Measurements from ENCODE around the gene STX18.
A peak's percentile ranks its signal among the peaks of the same experiment; 100 is the strongest.

The STX18 gene

DNA sequence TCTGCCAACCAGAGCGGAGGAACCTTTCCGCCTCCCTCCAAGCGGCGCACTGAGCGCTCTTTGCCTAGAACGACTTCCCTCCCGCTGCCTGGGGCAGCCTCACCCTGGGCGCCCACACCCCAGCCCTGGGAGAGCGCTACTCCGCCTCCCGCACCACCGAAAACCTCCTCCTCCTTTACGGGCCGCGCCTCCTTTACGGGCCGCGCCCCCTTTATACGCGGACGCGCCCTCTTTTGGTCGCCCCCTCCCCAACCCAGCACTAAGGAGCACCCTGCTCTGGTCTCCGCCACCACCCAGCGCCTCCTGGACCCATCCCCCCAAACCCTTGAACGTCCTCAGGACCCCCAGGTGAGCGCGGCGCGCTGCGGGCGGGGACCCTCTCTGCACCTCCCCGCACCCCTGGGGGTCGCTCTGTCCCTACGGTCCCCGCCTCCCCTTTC, 155.5 kb downstream of the STX18 start:
- Histone ChIP-seq H4K91ac (ENCODE audit: low read depth, low read length) (peak overlapping the region; percentile 78), H4K8ac (ENCODE audit: low read depth, low read length) (peak overlapping the region; percentile 67), H2BK12ac (ENCODE audit: low read length) (peak overlapping the region; percentile 3), H3K79me1 (ENCODE audit: low read length) (peaks cover 15% of the 10 kb centered on the region), H3K27me3 (ENCODE audit: insufficient read depth, low read length) (peaks cover 26% of the 10 kb centered on the region), H3K27ac (ENCODE audit: low read depth, low read length) (no peak overlapping the region), H2BK5ac (ENCODE audit: low read depth, low read length, poor library complexity) (no peak overlapping the region), H3K14ac (ENCODE audit: low read length) (peak overlapping the region; percentile 21), H3K9me3 (ENCODE audit: insufficient read depth, low read depth, low read length) (peaks cover 2% of the 10 kb centered on the region), H3K4me2 (ENCODE audit: low read length) (peak overlapping the region; percentile 69), H3K4me1 (ENCODE audit: control insufficient read depth in 1 of 2, insufficient read depth in 2 of 2, low read length in 2 of 2) (peaks cover 14 to 15% of the 10 kb centered on the region in 2 experiments), H3K23ac (ENCODE audit: low read length) (no peak overlapping the region), H3K4ac (ENCODE audit: low read depth, low read length) (no peak overlapping the region), H3K79me2 (ENCODE audit: control insufficient read depth, insufficient read depth, low read length, poor library complexity) (peaks cover 4% of the 10 kb centered on the region), H3K36me3 (ENCODE audit: control insufficient read depth in 1 of 2, insufficient read depth in 2 of 2, low read length in 2 of 2) (peaks cover under 1 to 8% of the 10 kb centered on the region in 2 experiments), H2BK120ac (ENCODE audit: insufficient read depth, low read length, poor library complexity) (peak overlapping the region; percentile 35), H4K12ac (ENCODE audit: low read depth, low read length) (peak overlapping the region; percentile 23), H3K9ac (ENCODE audit: low read length) (peak overlapping the region; percentile 1), H3K18ac (ENCODE audit: low read length) (no peak overlapping the region), H3K4me3 (ENCODE audit: low read depth, low read length) (peak overlapping the region; percentile 79), H2AK5ac (ENCODE audit: low read length) (no peak overlapping the region), H2AFZ (ENCODE audit: insufficient read depth, low read length, poor library complexity) (peak overlapping the region; percentile 48)
- DNase-seq: peak in 1 of 2 donors; percentile 14
- no CpG with 5 or more reads among the region's 36 CpGs for WGBS (ENCODE audit: extremely low coverage, insufficient coverage, insufficient read length)

GRCh38 chr4:4385729-4386295, 156.0 kb downstream of the STX18 start:
- no peak overlapping the region for H2BK12ac ChIP-seq (ENCODE audit: low read length)
- H4K8ac ChIP-seq (ENCODE audit: low read depth, low read length): no peak overlapping the region
- no peak overlapping the region for H2AK5ac ChIP-seq (ENCODE audit: low read length)
- peaks cover 26% of the 10 kb centered on the region for H3K27me3 ChIP-seq (ENCODE audit: insufficient read depth, low read length)
- H2BK120ac ChIP-seq (ENCODE audit: insufficient read depth, low read length, poor library complexity): no peak overlapping the region
- WGBS (ENCODE audit: extremely low coverage, insufficient coverage, insufficient read length): no CpG with 5 or more reads among the region's 38 CpGs
- H4K12ac ChIP-seq (ENCODE audit: low read depth, low read length): no peak overlapping the region
- no peak overlapping the region for H4K91ac ChIP-seq (ENCODE audit: low read depth, low read length)
- peak overlapping the region; percentile 79 for H3K4me3 ChIP-seq (ENCODE audit: low read depth, low read length)
- peaks cover 2% of the 10 kb centered on the region for H3K9me3 ChIP-seq (ENCODE audit: insufficient read depth, low read depth, low read length)
- peaks cover 15% of the 10 kb centered on the region for H3K79me1 ChIP-seq (ENCODE audit: low read length)
- H3K14ac ChIP-seq (ENCODE audit: low read length): no peak overlapping the region
- H3K27ac ChIP-seq (ENCODE audit: low read depth, low read length): no peak overlapping the region
- peak overlapping the region; percentile 48 for H2AFZ ChIP-seq (ENCODE audit: insufficient read depth, low read length, poor library complexity)
- H3K79me2 ChIP-seq (ENCODE audit: control insufficient read depth, insufficient read depth, low read length, poor library complexity): peaks cover 4% of the 10 kb centered on the region
- DNase-seq: peak; percentile 27 to 31
- no peak overlapping the region for H3K4ac ChIP-seq (ENCODE audit: low read depth, low read length)
- peak overlapping the region; percentile 69 for H3K4me2 ChIP-seq (ENCODE audit: low read length)
- no peak overlapping the region for H3K18ac ChIP-seq (ENCODE audit: low read length)
- no peak overlapping the region for H2BK5ac ChIP-seq (ENCODE audit: low read depth, low read length, poor library complexity)
- no peak overlapping the region for H3K9ac ChIP-seq (ENCODE audit: low read length)
- peaks cover 0 to 7% of the 10 kb centered on the region in 2 experiments for H3K36me3 ChIP-seq (ENCODE audit: control insufficient read depth in 1 of 2, insufficient read depth in 2 of 2, low read length in 2 of 2)
- peaks cover 14 to 15% of the 10 kb centered on the region in 2 experiments for H3K4me1 ChIP-seq (ENCODE audit: control insufficient read depth in 1 of 2, insufficient read depth in 2 of 2, low read length in 2 of 2)
- H3K23ac ChIP-seq (ENCODE audit: low read length): no peak overlapping the region

GRCh38 chr4:4384837-4385236, 157.0 kb downstream of the STX18 start:
- H3K36me3 ChIP-seq (ENCODE audit: control insufficient read depth in 1 of 2, insufficient read depth in 2 of 2, low read length in 2 of 2): peaks cover 0 to 4% of the 10 kb centered on the region in 2 experiments
- H2AK5ac ChIP-seq (ENCODE audit: low read length): no peak overlapping the region
- no peak overlapping the region for H4K8ac ChIP-seq (ENCODE audit: low read depth, low read length)
- H3K4me2 ChIP-seq (ENCODE audit: low read length): no peak overlapping the region
- no peak overlapping the region for H3K27ac ChIP-seq (ENCODE audit: low read depth, low read length)
- H3K14ac ChIP-seq (ENCODE audit: low read length): no peak overlapping the region
- no CpG with 5 or more reads among the region's 5 CpGs for WGBS (ENCODE audit: extremely low coverage, insufficient coverage, insufficient read length)
- no peak overlapping the region for H2BK5ac ChIP-seq (ENCODE audit: low read depth, low read length, poor library complexity)
- no peak overlapping the region for H2AFZ ChIP-seq (ENCODE audit: insufficient read depth, low read length, poor library complexity)
- no peak overlapping the region for H2BK120ac ChIP-seq (ENCODE audit: insufficient read depth, low read length, poor library complexity)
- no peak overlapping the region for H3K4ac ChIP-seq (ENCODE audit: low read depth, low read length)
- H3K4me1 ChIP-seq (ENCODE audit: control insufficient read depth in 1 of 2, insufficient read depth in 2 of 2, low read length in 2 of 2): peaks cover 14 to 15% of the 10 kb centered on the region in 2 experiments
- H3K79me1 ChIP-seq (ENCODE audit: low read length): peaks cover 15% of the 10 kb centered on the region
- no peak overlapping the region for H4K12ac ChIP-seq (ENCODE audit: low read depth, low read length)
- peaks cover 2% of the 10 kb centered on the region for H3K9me3 ChIP-seq (ENCODE audit: insufficient read depth, low read depth, low read length)
- H3K27me3 ChIP-seq (ENCODE audit: insufficient read depth, low read length): peaks cover 26% of the 10 kb centered on the region
- H4K91ac ChIP-seq (ENCODE audit: low read depth, low read length): no peak overlapping the region
- no peak overlapping the region for H3K23ac ChIP-seq (ENCODE audit: low read length)
- H3K79me2 ChIP-seq (ENCODE audit: control insufficient read depth, insufficient read depth, low read length, poor library complexity): peaks cover 4% of the 10 kb centered on the region
- peak; percentile 28 to 33 for DNase-seq
- no peak overlapping the region for H3K18ac ChIP-seq (ENCODE audit: low read length)
- no peak overlapping the region for H3K4me3 ChIP-seq (ENCODE audit: low read depth, low read length)
- H2BK12ac ChIP-seq (ENCODE audit: low read length): no peak overlapping the region
- H3K9ac ChIP-seq (ENCODE audit: low read length): no peak overlapping the region

DNA sequence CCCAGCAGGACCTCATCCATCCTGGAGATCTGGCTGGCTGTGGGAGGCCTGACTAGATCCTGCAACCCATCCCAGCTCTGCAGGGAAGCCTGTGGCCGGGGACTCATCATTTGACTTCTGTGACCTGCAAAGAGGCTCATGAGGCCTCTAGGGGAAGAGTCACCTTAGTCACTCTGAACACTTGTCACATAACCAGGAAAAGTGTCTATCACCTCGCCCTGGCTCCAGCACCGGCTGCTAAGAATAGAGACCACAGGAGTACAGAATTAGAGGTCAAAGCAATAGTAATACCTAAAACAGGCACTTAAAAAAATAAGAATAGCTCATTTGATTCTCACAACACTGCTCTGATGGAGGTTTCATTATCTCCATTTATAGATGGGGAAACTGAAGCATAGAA, 158.8 kb downstream of the STX18 start:
- H3K18ac ChIP-seq (ENCODE audit: low read length): no peak overlapping the region
- peaks cover 14 to 15% of the 10 kb centered on the region in 2 experiments for H3K4me1 ChIP-seq (ENCODE audit: control insufficient read depth in 1 of 2, insufficient read depth in 2 of 2, low read length in 2 of 2)
- no peak for DNase-seq
- WGBS (ENCODE audit: extremely low coverage, insufficient coverage, insufficient read length): no CpG with 5 or more reads among the region's 3 CpGs
- H3K4ac ChIP-seq (ENCODE audit: low read depth, low read length): no peak overlapping the region
- peaks cover 15% of the 10 kb centered on the region for H3K79me1 ChIP-seq (ENCODE audit: low read length)
- H4K12ac ChIP-seq (ENCODE audit: low read depth, low read length): no peak overlapping the region
- no peak overlapping the region for H3K4me3 ChIP-seq (ENCODE audit: low read depth, low read length)
- no peaks in the 10 kb centered on the region for H3K36me3 ChIP-seq (ENCODE audit: control insufficient read depth in 1 of 2, insufficient read depth in 2 of 2, low read length in 2 of 2)
- no peak overlapping the region for H2AK5ac ChIP-seq (ENCODE audit: low read length)
- H3K79me2 ChIP-seq (ENCODE audit: control insufficient read depth, insufficient read depth, low read length, poor library complexity): peaks cover 4% of the 10 kb centered on the region
- no peak overlapping the region for H3K23ac ChIP-seq (ENCODE audit: low read length)
- no peak overlapping the region for H3K14ac ChIP-seq (ENCODE audit: low read length)
- H3K9me3 ChIP-seq (ENCODE audit: insufficient read depth, low read depth, low read length): no peaks in the 10 kb centered on the region
- no peak overlapping the region for H2BK5ac ChIP-seq (ENCODE audit: low read depth, low read length, poor library complexity)
- no peak overlapping the region for H3K9ac ChIP-seq (ENCODE audit: low read length)
- no peak overlapping the region for H2BK120ac ChIP-seq (ENCODE audit: insufficient read depth, low read length, poor library complexity)
- no peak overlapping the region for H2AFZ ChIP-seq (ENCODE audit: insufficient read depth, low read length, poor library complexity)
- H4K8ac ChIP-seq (ENCODE audit: low read depth, low read length): no peak overlapping the region
- no peak overlapping the region for H3K27ac ChIP-seq (ENCODE audit: low read depth, low read length)
- no peak overlapping the region for H2BK12ac ChIP-seq (ENCODE audit: low read length)
- peaks cover 26% of the 10 kb centered on the region for H3K27me3 ChIP-seq (ENCODE audit: insufficient read depth, low read length)
- no peak overlapping the region for H4K91ac ChIP-seq (ENCODE audit: low read depth, low read length)
- H3K4me2 ChIP-seq (ENCODE audit: low read length): no peak overlapping the region

Measured in trophoblast cell (in vitro differentiated cells and primary cell).